AG09309 (cell line): ENCODE results near the gene NMRK2.
A peak's percentile ranks its signal among the peaks of the same experiment; 100 is the strongest.

Source experiments
- DNase-seq: peaks from one replicate; pipeline ENCODE4 v3.0.0-alpha.2; 2010; ENCODE audit warnings: low read depth
- H3K4me3 ChIP-seq: 2 replicates; pipeline ENCODE4 v1.5.1; 2011; ENCODE audit warnings: mild to moderate bottlenecking, low read depth, low read length, moderate library complexity; ENCODE audit not compliant: control insufficient read depth
- TF ChIP-seq, protein P1 (sequence below): IDR thresholded peaks from 2 replicates; pipeline ENCODE4 v1.5.1; 2011; ENCODE audit warnings: mild to moderate bottlenecking, low read depth, low read length, inconsistent platforms; ENCODE audit not compliant: insufficient read depth, control insufficient read depth; ENCODE audit errors: missing control alignments

Gene NMRK2

DNA sequence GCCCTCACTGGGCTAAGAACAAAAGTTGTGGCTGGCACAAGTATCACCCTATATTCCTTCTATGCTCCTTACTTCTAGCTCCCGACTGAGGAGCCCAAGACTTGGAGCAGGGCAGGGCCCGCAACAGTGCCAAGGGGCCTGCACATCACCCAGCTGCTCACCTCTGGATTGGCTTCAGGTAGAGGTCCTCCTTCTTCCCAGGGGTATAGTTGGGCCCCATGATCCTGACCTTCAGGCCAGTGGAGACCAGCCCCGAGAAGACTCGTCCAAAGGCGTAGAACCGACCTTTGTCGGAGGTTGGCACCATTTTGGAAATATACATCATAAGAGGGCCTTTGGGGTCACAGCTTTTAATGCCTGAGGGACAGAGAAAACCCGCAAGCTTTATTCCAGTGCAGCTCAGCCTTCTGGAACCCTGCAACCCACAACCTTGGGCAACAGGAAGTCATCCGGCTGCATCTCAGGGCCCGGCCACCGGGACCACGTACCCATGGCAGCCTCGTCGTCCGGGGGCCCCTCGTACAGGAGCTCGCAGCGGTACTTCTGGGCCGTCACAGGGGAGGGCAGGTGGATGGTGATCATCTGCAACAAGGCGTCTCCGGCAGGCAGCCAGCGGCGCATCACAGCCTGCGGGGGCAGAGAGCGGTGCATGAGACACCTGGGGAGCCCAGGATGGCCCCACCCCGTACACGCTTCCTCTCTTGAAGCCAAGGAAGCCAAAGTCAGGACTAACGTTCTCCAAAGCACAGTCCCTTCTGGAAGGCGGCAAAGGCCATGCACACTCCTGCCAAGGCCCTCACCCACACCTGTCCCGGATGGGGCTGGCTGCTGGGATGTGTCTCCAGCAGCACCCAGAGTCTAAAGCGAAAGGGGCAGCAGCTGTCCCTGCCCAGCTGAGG, 47.7 kb downstream of the NMRK2 start:
- TF ChIP-seq, protein P1, sequence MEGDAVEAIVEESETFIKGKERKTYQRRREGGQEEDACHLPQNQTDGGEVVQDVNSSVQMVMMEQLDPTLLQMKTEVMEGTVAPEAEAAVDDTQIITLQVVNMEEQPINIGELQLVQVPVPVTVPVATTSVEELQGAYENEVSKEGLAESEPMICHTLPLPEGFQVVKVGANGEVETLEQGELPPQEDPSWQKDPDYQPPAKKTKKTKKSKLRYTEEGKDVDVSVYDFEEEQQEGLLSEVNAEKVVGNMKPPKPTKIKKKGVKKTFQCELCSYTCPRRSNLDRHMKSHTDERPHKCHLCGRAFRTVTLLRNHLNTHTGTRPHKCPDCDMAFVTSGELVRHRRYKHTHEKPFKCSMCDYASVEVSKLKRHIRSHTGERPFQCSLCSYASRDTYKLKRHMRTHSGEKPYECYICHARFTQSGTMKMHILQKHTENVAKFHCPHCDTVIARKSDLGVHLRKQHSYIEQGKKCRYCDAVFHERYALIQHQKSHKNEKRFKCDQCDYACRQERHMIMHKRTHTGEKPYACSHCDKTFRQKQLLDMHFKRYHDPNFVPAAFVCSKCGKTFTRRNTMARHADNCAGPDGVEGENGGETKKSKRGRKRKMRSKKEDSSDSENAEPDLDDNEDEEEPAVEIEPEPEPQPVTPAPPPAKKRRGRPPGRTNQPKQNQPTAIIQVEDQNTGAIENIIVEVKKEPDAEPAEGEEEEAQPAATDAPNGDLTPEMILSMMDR: no peak
- no peak overlapping the region for H3K4me3 ChIP-seq
- no peak for DNase-seq

DNA sequence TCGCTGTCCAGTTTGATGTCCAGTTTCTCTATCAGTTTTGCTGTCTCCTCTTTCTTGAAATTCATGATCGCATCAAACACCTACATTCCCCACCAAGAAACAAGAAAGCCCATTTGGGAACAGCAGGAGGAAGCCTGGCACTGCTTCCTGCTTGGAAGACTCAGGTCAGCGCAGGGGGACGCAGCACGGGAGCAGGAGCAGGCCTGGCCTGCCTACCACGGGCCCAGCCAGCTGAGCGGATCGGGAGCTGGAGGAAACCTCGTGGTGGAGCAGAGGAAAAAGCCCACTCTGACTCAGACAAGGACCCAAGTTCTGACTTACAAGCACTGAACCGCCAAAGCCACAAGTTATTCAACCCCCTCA, 48.5 kb downstream of the NMRK2 start:
- no peak overlapping the region for H3K4me3 ChIP-seq
- TF ChIP-seq, protein P1: no peak
- DNase-seq: no peak

DNA sequence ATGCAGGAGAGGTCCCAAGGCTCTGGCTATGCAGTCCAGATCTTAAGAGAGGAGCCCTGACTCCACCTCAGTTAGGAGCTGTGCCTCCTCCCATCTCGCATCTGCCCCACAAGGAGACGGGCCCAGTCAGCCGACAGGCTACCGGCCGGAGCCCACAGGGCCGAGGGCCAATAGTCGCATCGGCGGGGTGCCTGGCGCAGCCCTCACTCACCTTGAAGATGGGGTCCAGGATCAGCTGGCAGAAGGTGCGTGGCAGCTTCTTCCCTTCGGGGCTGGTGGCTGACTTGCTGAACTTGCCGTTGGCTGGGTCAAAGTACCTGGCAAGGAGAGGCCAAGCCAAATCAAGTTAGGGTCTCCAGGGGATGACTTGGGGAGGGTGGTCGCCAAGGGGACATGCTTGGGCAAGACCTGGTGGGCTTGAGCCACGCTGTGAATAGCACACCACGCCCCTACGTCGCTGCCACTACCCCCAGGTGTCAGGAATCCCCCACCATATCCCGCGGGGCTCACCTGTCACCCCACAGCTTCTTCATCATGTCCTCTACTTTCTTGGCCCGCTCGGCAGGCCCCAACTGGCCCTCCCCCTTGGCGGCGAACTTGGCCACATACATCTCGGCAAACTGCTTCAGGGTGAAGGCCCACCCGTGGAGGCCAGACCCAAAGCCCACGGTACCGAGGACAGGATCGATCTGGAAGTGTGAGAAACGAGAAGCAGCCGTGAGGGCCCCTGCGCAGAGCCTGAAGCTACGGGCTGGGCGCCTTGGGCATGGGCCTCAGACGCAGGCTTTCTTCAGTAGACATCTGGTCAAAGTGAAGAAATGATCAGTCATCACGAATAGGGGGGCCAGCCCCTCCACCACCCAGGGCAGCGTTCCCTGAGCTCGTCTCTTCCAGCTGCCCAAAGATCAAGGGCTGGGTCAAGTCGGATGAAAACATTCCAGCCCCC, 49.1 kb downstream of the NMRK2 start:
- no peak overlapping the region for H3K4me3 ChIP-seq
- DNase-seq: no peak
- TF ChIP-seq, protein P1: no peak

DNA sequence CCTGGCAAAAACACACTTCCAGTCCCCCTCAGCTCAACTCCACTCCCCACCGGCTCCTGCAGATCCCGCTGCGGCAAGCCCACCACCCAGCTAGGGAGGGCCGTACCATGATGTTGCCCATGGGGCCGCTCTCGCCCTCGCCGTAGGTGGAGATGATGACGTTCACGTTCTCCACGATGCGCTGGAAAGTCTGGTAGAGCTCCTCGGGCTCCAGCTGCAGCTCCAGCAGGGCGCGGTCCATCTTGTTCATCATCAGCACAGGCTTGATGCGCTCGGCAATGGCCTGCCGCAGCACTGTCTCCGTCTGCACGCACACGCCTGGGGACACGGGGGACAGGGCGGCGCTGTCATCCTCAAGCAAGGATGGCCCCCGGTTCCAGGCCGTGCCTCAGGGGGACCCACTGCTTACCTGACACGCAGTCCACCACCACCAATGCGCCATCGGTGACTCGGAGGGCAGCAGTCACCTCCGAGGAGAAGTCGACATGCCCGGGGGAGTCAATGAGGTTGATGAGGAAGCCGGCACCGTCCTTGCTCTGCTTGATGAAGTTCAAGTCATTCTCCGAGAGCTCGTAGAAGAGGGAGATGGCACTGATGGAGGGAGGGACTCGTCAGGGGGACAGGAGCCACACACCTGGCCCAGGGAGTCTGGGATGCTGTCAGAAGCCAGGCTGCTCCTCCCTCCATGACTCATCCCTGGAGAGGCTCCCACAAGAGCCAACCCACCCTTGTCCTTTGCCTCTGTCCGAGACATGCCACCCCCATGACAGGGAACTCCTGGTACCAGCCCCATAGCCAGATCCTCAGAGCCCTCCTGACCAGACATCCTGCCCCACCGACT, 50.1 kb downstream of the NMRK2 start:
- H3K4me3 ChIP-seq: peak overlapping the region; percentile 78
- TF ChIP-seq, protein P1: no peak
- DNase-seq: no peak

DNA sequence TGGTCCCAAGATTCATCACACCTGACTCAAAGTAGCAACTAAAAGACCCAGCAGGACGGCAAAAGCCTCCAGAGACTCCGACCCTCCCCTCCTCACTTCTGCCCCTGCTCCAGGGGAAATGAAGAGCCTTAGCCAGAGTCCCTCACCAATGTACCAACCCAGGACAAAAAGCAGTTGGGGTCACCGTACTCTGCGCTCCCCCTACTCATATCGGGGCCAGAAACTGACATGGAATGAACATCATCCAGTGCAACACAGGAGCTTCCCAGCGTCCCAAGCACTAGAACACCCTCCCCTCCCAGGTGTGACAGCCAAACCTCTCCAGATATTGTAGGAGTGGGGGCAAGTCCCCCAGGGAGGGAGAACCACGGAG, 50.7 kb downstream of the NMRK2 start:
- H3K4me3 ChIP-seq: peak overlapping the region; percentile 78
- TF ChIP-seq, protein P1: no peak
- no peak for DNase-seq
